ENCODE data around the gene CREB3L2. TPM values are rescaled to one million over a fixed set of nuclear protein-coding genes. Genes with fewer than 3 reads are reported as not detected.

CREB3L2 gene
- total and polyA plus RNA-seq, 10 of the 15 experiments (the other 5 are each of a cell fraction or from before 2014, with no cell fraction given): 6.4 to 67.1 (median 26.2) TPM

DNA sequence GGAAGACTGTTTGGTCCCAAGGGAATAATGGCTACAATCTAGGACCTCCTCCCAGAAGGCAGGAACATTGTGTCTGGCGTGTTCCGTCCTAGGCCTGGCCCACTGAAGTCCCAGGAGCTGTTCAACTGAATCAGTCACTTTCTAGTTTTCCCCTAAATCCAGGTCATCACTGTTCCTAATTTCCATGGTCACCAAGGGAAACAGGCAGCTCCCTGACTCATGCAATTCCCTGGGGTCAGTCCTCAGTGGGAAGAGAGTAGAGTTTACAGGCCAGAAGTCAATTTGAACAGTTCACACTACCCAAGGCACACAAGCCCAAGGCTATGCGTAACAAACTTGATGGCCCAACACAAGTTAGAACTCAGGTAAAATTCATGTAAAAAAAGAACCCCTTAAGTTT is 44.0 kb downstream of the CREB3L2 start:
- H4K20me1 ChIP-seq (ENCODE audit: control insufficient read depth, insufficient read depth): no peaks in the 10 kb centered on the region
- no peak for FAIRE-seq
- BruUV-seq (replicated peaks): no TSS peak
- H3K27me3 ChIP-seq (replicated peaks in 1 of 2; ENCODE audit: control insufficient read depth in 2 of 2, insufficient read depth in 2 of 2, low read length in 1 of 2): no peaks in the 10 kb centered on the region
- peaks cover 3 to 36% of the 10 kb centered on the region in 2 experiments for H3K36me3 ChIP-seq (ENCODE audit: control insufficient read depth in 2 of 2, insufficient read depth in 2 of 2, low read length in 1 of 2)
- no peak overlapping the region for H2AFZ ChIP-seq (ENCODE audit: control insufficient read depth, low read depth, low read length)
- DNase-seq (ENCODE audit: low read depth, low spot score): no peak
- no peaks in the 10 kb centered on the region for H3K9me3 ChIP-seq (replicated peaks; ENCODE audit: control insufficient read depth, insufficient read depth, low read length)
- H3K4me3 ChIP-seq: no peak overlapping the region
- no peak for ATAC-seq
- WGBS (ENCODE audit: insufficient coverage, insufficient replicate concordance, low lambda C conversion rate, missing lambda C conversion rate): 100% methylated on average over 3 of the region's 3 CpGs
- TF ChIP-seq BCL11A (IDR thresholded peaks at IDR 0.05; ENCODE audit: low read depth, low read length) (no peak), JUNB (IDR thresholded peaks at IDR 0.05) (no peak), ATF7 (IDR thresholded peaks at IDR 0.05; ENCODE audit: low read depth) (no peak), ZNF274 (IDR thresholded peaks at IDR 0.05; ENCODE audit: insufficient read depth, insufficient read length) (no peak)
- ChIA-PET POLR2A (no interaction called here), CTCF (interaction anchor here (0.7 to 1.7 kb wide), 4 partner anchors 13 to 53 kb away, joined by 3 to 5 read pairs (median 4); partner anchors contain the start of gene CREB3L2), SMC1A (ENCODE audit: uncharacterized antibody, unreplicated experiment) (interaction anchor here (1.0 to 3.1 kb wide), 6 partner anchors 8 to 44 kb away, joined by 3 to 18 read pairs (median 4); partner anchors contain the start of gene CREB3L2), RAD21 (ENCODE audit: unreplicated experiment) (interaction anchor here (1.0 to 2.7 kb wide), 5 partner anchors 18 to 44 kb away, joined by 3 to 9 read pairs (median 4); partner anchors contain the start of gene CREB3L2)
- H3K27ac ChIP-seq (ENCODE audit: control insufficient read depth, insufficient read depth): no peak overlapping the region
- H3K79me2 ChIP-seq (ENCODE audit: control insufficient read depth, insufficient read depth, low read length): peaks cover 86% of the 10 kb centered on the region
- H3K4me1 ChIP-seq (ENCODE audit: control insufficient read depth, insufficient read depth, low read length): peaks cover 39% of the 10 kb centered on the region
- H3K9ac ChIP-seq (ENCODE audit: control insufficient read depth, insufficient read depth, low read length): no peak overlapping the region
- H3K4me2 ChIP-seq (ENCODE audit: control insufficient read depth, insufficient read depth): no peak overlapping the region
- in situ Hi-C loops (cut with MboI): no loop called here
- intact Hi-C loops (cut with micrococcal nuclease; ENCODE audit: unreplicated experiment): no loop called here

- ChIA-PET CTCF (interaction anchor here (1.5 kb wide), 2 partner anchors 10 to 53 kb away, joined by 3 to 5 read pairs; no protein-coding TSS in a partner anchor), RAD21 (ENCODE audit: unreplicated experiment) (no interaction called here), SMC1A (ENCODE audit: uncharacterized antibody, unreplicated experiment) (interaction anchor here (0.6 to 2.2 kb wide), 7 partner anchors 12 to 180 kb away, joined by 3 to 11 read pairs (median 4); no protein-coding TSS in a partner anchor), POLR2A (interaction anchor here (0.6 to 0.8 kb wide), 2 partner anchors 18 to 25 kb away, joined by 3 read pairs; no protein-coding TSS in a partner anchor)
- Histone ChIP-seq H3K27ac (ENCODE audit: control insufficient read depth, insufficient read depth) (no peak overlapping the region), H3K36me3 (ENCODE audit: control insufficient read depth in 2 of 2, insufficient read depth in 2 of 2, low read length in 1 of 2) (peaks cover 3 to 34% of the 10 kb centered on the region in 2 experiments), H3K79me2 (ENCODE audit: control insufficient read depth, insufficient read depth, low read length) (peaks cover 85% of the 10 kb centered on the region), H3K4me1 (ENCODE audit: control insufficient read depth, insufficient read depth, low read length) (peaks cover 34% of the 10 kb centered on the region), H4K20me1 (ENCODE audit: control insufficient read depth, insufficient read depth) (no peaks in the 10 kb centered on the region), H3K4me2 (ENCODE audit: control insufficient read depth, insufficient read depth) (no peak overlapping the region), H3K9me3 (replicated peaks; ENCODE audit: control insufficient read depth, insufficient read depth, low read length) (no peaks in the 10 kb centered on the region), H3K4me3 (no peak overlapping the region), H2AFZ (ENCODE audit: control insufficient read depth, low read depth, low read length) (no peak overlapping the region), H3K9ac (ENCODE audit: control insufficient read depth, insufficient read depth, low read length) (no peak overlapping the region), H3K27me3 (replicated peaks in 1 of 2; ENCODE audit: control insufficient read depth in 2 of 2, insufficient read depth in 2 of 2, low read length in 1 of 2) (no peaks in the 10 kb centered on the region)
- ATAC-seq (no peak), DNase-seq (ENCODE audit: low read depth, low spot score) (no peak), FAIRE-seq (no peak)
- no TSS peak for BruUV-seq (replicated peaks)
- in situ Hi-C loops (cut with MboI) (no loop called here), intact Hi-C loops (cut with micrococcal nuclease; ENCODE audit: unreplicated experiment) (no loop called here)
- WGBS (ENCODE audit: insufficient coverage, insufficient replicate concordance, low lambda C conversion rate, missing lambda C conversion rate): 99% methylated on average over 5 of the region's 5 CpGs
- TF ChIP-seq ESRRA (IDR thresholded peaks at IDR 0.05; ENCODE audit: low read length): no peak
- TF ChIP-seq NRF1 (conservative IDR thresholded peaks at IDR 0.05; ENCODE audit: low read depth, low read length): no peak
- no peak for TF ChIP-seq ZBTB4 (CRISPR knock-in tag; IDR thresholded peaks at IDR 0.05)
- TF ChIP-seq SKIL (IDR thresholded peaks at IDR 0.05; ENCODE audit: low read depth, poor library complexity, severe bottlenecking): no peak
- no peak for TF ChIP-seq NFXL1 (IDR thresholded peaks at IDR 0.05; ENCODE audit: borderline replicate concordance)
- TF ChIP-seq ASH2L (IDR thresholded peaks at IDR 0.05; ENCODE audit: borderline replicate concordance, low read depth): no peak
- no peak for TF ChIP-seq POU2F2 (IDR thresholded peaks at IDR 0.05; ENCODE audit: borderline replicate concordance, low read depth, low read length)
- TF ChIP-seq NFYA (IDR thresholded peaks at IDR 0.05; ENCODE audit: borderline replicate concordance, low read depth, low read length): no peak
- no peak for TF ChIP-seq MEF2B (IDR thresholded peaks at IDR 0.05; ENCODE audit: partially characterized antibody, poor library complexity, severe bottlenecking)
Measured at GRCh38 chr7:137956591-137956990, 45.3 kb downstream of the CREB3L2 start.

Measured in GM12878 (cell line).